A549 (cell line): ENCODE measurements around the gene LYZL2. TPM values are rescaled to one million over a fixed set of nuclear protein-coding genes. Genes with fewer than 3 reads are reported as not detected.
A peak's percentile ranks its signal among the peaks of the same experiment; 100 is the strongest.
"Not testable (repeated sequence)": the region's sequence is repeated elsewhere in the genome, so short reads cannot be mapped to it uniquely, and the experiment has no call there.

Experiments used
- ATAC-seq, 2 experiments: fragments of 200-7000 bp in 1 of 2; fragments of >200 bp in 1 of 2; cut with Nextera tagmentation in 1 of 2; cut with Tn5 transposase in 1 of 2; 3 replicates each; pipeline versions ENCODE4 v1.8.0 to v1.9.1; 2018 to 2020; ENCODE audit warnings: mild to moderate bottlenecking in 1 of 2, moderate library complexity in 1 of 2
- CTCF ChIA-PET: fragments of 300-600 bp; sonication (Branson Sonifier 250); formaldehyde crosslinking; extraction: SDS; loops from one replicate; lab custom pipeline; 2021; ENCODE audit warnings: antibody characterized with exemption, inconsistent platforms; lab: Yijun Ruan, JAX
- POLR2A ChIA-PET: fragments of 350-600 bp; formaldehyde crosslinking; extraction: SDS; loops from one replicate; lab custom pipeline; 2021; ENCODE audit warnings: antibody characterized with exemption, inconsistent platforms; lab: Yijun Ruan, JAX
- DNase-seq, 2 experiments: peaks; one replicate each; pipeline versions ENCODE4 v3.0.0 to v3.0.0-alpha.2; 2011 to 2016; ENCODE audit warnings: low read depth in 1 of 2, low spot score in 1 of 2
- FAIRE-seq: peaks from 2 replicates; lab custom pipeline; 2011; peaks lifted over from hg19 to GRCh38; lab: Jason Lieb, UNC
- H3K27ac ChIP-seq, 2 experiments: fragments of >200 bp; sonication (Bioruptor Twin); formaldehyde crosslinking; 3 replicates each; pipeline ENCODE4 v1.5.1; 2016 to 2017
- H3K4me1 ChIP-seq: fragments of >200 bp; sonication (Bioruptor Twin); formaldehyde crosslinking; 3 replicates; pipeline ENCODE4 v1.6.1; 2016
- H3K4me2 ChIP-seq: fragments of >200 bp; sonication (Bioruptor Twin); formaldehyde crosslinking; 3 replicates; pipeline ENCODE4 v1.6.1; 2016
- H3K4me3 ChIP-seq: fragments of >200 bp; sonication (Bioruptor Twin); formaldehyde crosslinking; 3 replicates; pipeline ENCODE4 v1.5.1; 2016
- H3K9me3 ChIP-seq: fragments of >200 bp; sonication (Bioruptor Twin); formaldehyde crosslinking; 3 replicates; pipeline ENCODE4 v1.6.1; 2016
- ATOH8 ChIP-seq: fragments of 250-450 bp; sonication (Bioruptor Pico); IDR thresholded peaks from 2 replicates; pipeline ENCODE4 v1.5.0; 2020; ENCODE audit warnings: low read depth, mild to moderate bottlenecking, moderate library complexity
- CHD2 ChIP-seq: fragments of 150-350 bp; IDR thresholded peaks from 2 replicates; pipeline ENCODE4 v1.6.1; 2014; ENCODE audit warnings: low read length; ENCODE audit not compliant: partially characterized antibody
- EP300 ChIP-seq, 2 experiments: fragments of >200 bp; sonication (Bioruptor Twin); formaldehyde crosslinking; IDR thresholded peaks; 2 replicates in 1 of 2; 3 replicates in 1 of 2; pipeline ENCODE4 v1.6.1; 2016 to 2017
- FOSL2 ChIP-seq, 2 experiments: fragments of 450-650 bp in 1 of 2; fragments of >200 bp in 1 of 2; sonication (Bioruptor Twin) in 1 of 2; formaldehyde crosslinking; IDR thresholded peaks; 2 replicates each; pipeline versions ENCODE4 v1.5.0 to v1.6.1; 2016 to 2020; ENCODE audit warnings: mild to moderate bottlenecking in 1 of 2, moderate library complexity in 1 of 2
- HMGXB4 ChIP-seq: fragments of 250-450 bp; sonication (Bioruptor Pico); IDR thresholded peaks from 2 replicates; pipeline ENCODE4 v1.5.0; 2021; ENCODE audit warnings: mild to moderate bottlenecking, moderate library complexity, borderline replicate concordance
- HOXA7 ChIP-seq: fragments of 250-450 bp; sonication (Bioruptor Pico); IDR thresholded peaks from 2 replicates; pipeline ENCODE4 v1.5.0; 2020; ENCODE audit warnings: mild to moderate bottlenecking, moderate library complexity
- NR3C1 ChIP-seq: fragments of >200 bp; sonication (Bioruptor Twin); formaldehyde crosslinking; IDR thresholded peaks from 3 replicates; pipeline ENCODE4 v1.6.1; 2017
- PHF8 ChIP-seq: fragments of 200-600 bp; sonication (generic); IDR thresholded peaks from 2 replicates; pipeline ENCODE4 v1.6.1; 2016; ENCODE audit warnings: low read depth, mild to moderate bottlenecking, antibody characterized with exemption, moderate library complexity, borderline replicate concordance
- RAD21 ChIP-seq, 2 experiments: fragments of >200 bp in 1 of 2; sonication (Bioruptor Twin) in 1 of 2; formaldehyde crosslinking in 1 of 2; IDR thresholded peaks in 1 of 2; conservative IDR thresholded peaks in 1 of 2; 2 replicates in 1 of 2; 3 replicates in 1 of 2; pipeline ENCODE4 v1.6.1; 2012 to 2018; ENCODE audit warnings: inconsistent platforms in 1 of 2
- RCOR1 ChIP-seq: fragments of 150-350 bp; IDR thresholded peaks from 2 replicates; pipeline ENCODE4 v1.6.1; 2014; ENCODE audit warnings: antibody characterized with exemption, low read length, low read depth
- RNF2 ChIP-seq: fragments of 200-600 bp; sonication (generic); IDR thresholded peaks from 2 replicates; pipeline ENCODE4 v1.6.1; 2016; ENCODE audit warnings: low read depth, mild to moderate bottlenecking, antibody characterized with exemption, moderate library complexity, borderline replicate concordance
- ZFP36 ChIP-seq: fragments of 450-650 bp; IDR thresholded peaks from 2 replicates; pipeline ENCODE4 v1.6.1; 2014; ENCODE audit warnings: borderline replicate concordance; ENCODE audit not compliant: partially characterized antibody
- ZSCAN20 ChIP-seq: fragments of 250-450 bp; sonication (Bioruptor Pico); IDR thresholded peaks from 2 replicates; pipeline ENCODE4 v1.8.0; 2022; ENCODE audit warnings: mild to moderate bottlenecking, moderate library complexity
- WGBS: methylation state at CpG from one replicate; pipeline ENCODE4 v1.1.6; 2017; ENCODE audit errors: missing lambda C conversion rate; 5-methylcytosine and 5-hydroxymethylcytosine counted together
- polyA plus RNA-seq, 4 experiments: library from polyadenylated mRNA; depleted of rRNA in 3 of 4; stranded (reverse); fragments of >200 nt; fragmentation: RNase III in 1 of 4; extraction: RNeasy Plus Mini Kit Qiagen cat#74134 plus additional on column Dnase treatment in 1 of 4; gene quantifications; 2 replicates in 3 of 4; 3 replicates in 1 of 4; pipeline ENCODE4 v1.2.3, GENCODE V29; 2011 to 2017
- TF ChIP-seq, protein P1 (sequence below): fragments of 200-600 bp; sonication (generic); IDR thresholded peaks from 2 replicates; pipeline ENCODE4 v1.6.1; 2016; ENCODE audit warnings: antibody characterized with exemption, mild to moderate bottlenecking, moderate library complexity
- TF ChIP-seq, protein P2 (sequence below): IDR thresholded peaks from 2 replicates; pipeline ENCODE4 v1.6.1; 2012

Gene LYZL2
- polyA plus RNA-seq, 2 of the 4 experiments (the other 2 are of a cell fraction) = not detected

- TF ChIP-seq, protein P1, sequence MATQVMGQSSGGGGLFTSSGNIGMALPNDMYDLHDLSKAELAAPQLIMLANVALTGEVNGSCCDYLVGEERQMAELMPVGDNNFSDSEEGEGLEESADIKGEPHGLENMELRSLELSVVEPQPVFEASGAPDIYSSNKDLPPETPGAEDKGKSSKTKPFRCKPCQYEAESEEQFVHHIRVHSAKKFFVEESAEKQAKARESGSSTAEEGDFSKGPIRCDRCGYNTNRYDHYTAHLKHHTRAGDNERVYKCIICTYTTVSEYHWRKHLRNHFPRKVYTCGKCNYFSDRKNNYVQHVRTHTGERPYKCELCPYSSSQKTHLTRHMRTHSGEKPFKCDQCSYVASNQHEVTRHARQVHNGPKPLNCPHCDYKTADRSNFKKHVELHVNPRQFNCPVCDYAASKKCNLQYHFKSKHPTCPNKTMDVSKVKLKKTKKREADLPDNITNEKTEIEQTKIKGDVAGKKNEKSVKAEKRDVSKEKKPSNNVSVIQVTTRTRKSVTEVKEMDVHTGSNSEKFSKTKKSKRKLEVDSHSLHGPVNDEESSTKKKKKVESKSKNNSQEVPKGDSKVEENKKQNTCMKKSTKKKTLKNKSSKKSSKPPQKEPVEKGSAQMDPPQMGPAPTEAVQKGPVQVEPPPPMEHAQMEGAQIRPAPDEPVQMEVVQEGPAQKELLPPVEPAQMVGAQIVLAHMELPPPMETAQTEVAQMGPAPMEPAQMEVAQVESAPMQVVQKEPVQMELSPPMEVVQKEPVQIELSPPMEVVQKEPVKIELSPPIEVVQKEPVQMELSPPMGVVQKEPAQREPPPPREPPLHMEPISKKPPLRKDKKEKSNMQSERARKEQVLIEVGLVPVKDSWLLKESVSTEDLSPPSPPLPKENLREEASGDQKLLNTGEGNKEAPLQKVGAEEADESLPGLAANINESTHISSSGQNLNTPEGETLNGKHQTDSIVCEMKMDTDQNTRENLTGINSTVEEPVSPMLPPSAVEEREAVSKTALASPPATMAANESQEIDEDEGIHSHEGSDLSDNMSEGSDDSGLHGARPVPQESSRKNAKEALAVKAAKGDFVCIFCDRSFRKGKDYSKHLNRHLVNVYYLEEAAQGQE = no peak
- no peak for TF ChIP-seq PHF8
Observed at GRCh38 chr10:30630571-30630970, 1.0 kb upstream of the LYZL2 start (continued).

- POLR2A ChIA-PET, H3K9me3 ChIP-seq, H3K27ac ChIP-seq, H3K4me2 ChIP-seq, ATAC-seq, H3K4me1 ChIP-seq, H3K4me3 ChIP-seq, DNase-seq, FAIRE-seq: not testable (repeated sequence)
- CTCF ChIA-PET = interaction anchor here (0.6 to 4.3 kb wide), 2 partner anchors 11 to 455 kb away, joined by 4 to 32 read pairs; no protein-coding TSS in a partner anchor
- WGBS = 76% methylated on average over 7 of the region's 7 CpGs
Observed at GRCh38 chr10:30628576-30628975, 977 bp downstream of the LYZL2 start.

DNA sequence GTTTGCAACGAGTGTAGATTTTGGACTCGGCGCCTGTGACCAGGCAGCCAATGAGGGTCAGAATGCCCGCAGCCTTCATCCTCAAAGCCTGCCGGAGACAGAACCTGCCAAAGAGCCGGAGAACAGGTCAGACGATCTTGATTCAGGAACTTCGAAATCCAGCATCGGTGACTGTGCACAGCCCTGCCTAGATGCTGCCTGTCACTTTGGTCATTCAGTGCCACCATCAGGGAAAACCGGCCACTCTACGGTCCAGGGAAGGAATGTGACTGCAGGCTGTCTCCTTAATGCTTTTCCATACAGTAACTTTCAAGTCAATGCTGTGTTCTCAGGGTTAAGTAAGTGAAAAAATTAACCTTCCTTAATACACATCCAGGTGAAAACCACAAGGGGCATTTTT, 2.7 kb downstream of the LYZL2 start:
- WGBS = 79% methylated on average over 9 of the region's 11 CpGs
- H3K4me2 ChIP-seq, FAIRE-seq, DNase-seq, POLR2A ChIA-PET, H3K4me1 ChIP-seq, H3K9me3 ChIP-seq, ATAC-seq, H3K27ac ChIP-seq, H3K4me3 ChIP-seq: not testable (repeated sequence)
- CTCF ChIA-PET = interaction anchor here (4.3 kb wide), 1 partner anchor 12 kb away, joined by 32 read pairs; no protein-coding TSS in a partner anchor

DNA sequence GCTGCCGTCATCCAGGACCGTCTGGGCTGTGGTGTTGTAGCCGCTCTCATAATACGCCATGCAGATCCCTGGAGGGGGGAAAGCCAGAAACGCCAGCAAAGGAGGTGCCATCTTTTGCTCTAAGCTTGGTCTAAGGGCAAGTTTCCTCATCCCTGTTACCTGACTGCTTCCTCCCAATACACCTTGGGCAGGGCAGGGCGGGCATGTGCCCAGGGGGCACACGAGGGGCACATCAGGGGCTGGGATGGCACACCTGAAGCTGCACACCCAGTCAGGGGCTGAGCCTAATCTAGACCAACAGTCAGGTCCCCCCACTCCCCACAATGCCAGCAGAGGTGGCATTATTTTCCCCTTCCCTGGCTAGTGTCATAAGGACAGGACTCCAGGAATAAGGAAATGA, 3.4 kb downstream of the LYZL2 start:
- POLR2A ChIA-PET = not testable (repeated sequence)

GRCh38 chr10:30625080-30625479, 4.5 kb downstream of the LYZL2 start:
- CTCF ChIA-PET = interaction anchor here (0.9 to 2.0 kb wide), 3 partner anchors 12 to 20 kb away, joined by 3 to 5 read pairs (median 4); no protein-coding TSS in a partner anchor
- no peaks in the 10 kb centered on the region for H3K9me3 ChIP-seq
- 87% methylated on average over 3 of the region's 3 CpGs for WGBS
- no peaks in the 10 kb centered on the region for H3K4me1 ChIP-seq
- POLR2A ChIA-PET = no interaction called here
- no peak overlapping the region for H3K4me2 ChIP-seq
- DNase-seq (no peak), FAIRE-seq (no peak), ATAC-seq (no peak)
- no peak overlapping the region for H3K4me3 ChIP-seq
- peak overlapping the region in 1 of 2 experiments; percentile 31; a peak in 1 of 6 replicates for H3K27ac ChIP-seq
- TF ChIP-seq PHF8 (no peak), ZFP36 (no peak)

More for the DNA sequence above, 3.4 kb downstream of the LYZL2 start:
- not testable (repeated sequence) for H3K4me3 ChIP-seq, H3K4me2 ChIP-seq, DNase-seq, ATAC-seq, H3K27ac ChIP-seq, H3K4me1 ChIP-seq, H3K9me3 ChIP-seq, FAIRE-seq
- CTCF ChIA-PET = interaction anchor here (1.5 to 2.0 kb wide), 2 partner anchors 13 to 14 kb away, joined by 4 to 5 read pairs; no protein-coding TSS in a partner anchor
- 76% methylated on average over 7 of the region's 7 CpGs for WGBS

DNA sequence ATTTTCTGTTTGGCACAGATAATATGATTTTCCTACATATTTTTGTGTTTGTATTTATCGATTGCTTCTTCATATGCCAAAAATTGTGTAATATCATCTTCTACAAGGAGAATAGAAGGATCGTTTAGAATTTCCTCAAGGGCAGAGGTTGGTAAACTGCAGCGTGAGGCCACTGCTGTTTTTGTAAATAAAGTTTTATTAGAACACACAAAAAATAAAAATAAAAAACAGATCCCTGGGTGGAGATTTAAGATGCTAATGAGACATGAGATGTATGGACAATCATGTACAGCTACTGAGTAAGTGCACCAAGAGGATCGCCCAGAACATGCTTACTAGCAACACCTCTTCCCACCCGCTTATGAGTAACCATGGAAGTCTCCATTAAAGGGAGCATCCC, 9.6 kb downstream of the LYZL2 start:
- no peak for TF ChIP-seq RAD21 (conservative IDR thresholded peaks at IDR 0.05 in 1 of 2, IDR thresholded peaks at IDR 0.05 in 1 of 2)
- TF ChIP-seq HMGXB4 (CRISPR knock-in tag) = no peak
- TF ChIP-seq ZSCAN20 (CRISPR knock-in tag) = no peak
- no peak for TF ChIP-seq ZFP36
- TF ChIP-seq CHD2 = no peak
- TF ChIP-seq, protein P2, sequence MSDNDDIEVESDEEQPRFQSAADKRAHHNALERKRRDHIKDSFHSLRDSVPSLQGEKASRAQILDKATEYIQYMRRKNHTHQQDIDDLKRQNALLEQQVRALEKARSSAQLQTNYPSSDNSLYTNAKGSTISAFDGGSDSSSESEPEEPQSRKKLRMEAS = no peak
- no peak for TF ChIP-seq NR3C1
- no peak for TF ChIP-seq ATOH8 (CRISPR knock-in tag)
- TF ChIP-seq FOSL2 (IDR thresholded peaks at IDR 0.05) = no peak
- no peak for TF ChIP-seq FOSL2 (CRISPR knock-in tag; IDR thresholded peaks at IDR 0.05)
- no peak for TF ChIP-seq RNF2
- no peak for TF ChIP-seq RCOR1
- no peak for TF ChIP-seq EP300 (IDR thresholded peaks at IDR 0.05)
- no peak for TF ChIP-seq HOXA7 (CRISPR knock-in tag)
- 82% methylated on average over 5 of the region's 5 CpGs for WGBS
- H3K4me2 ChIP-seq = no peak overlapping the region
- H3K9me3 ChIP-seq = no peaks in the 10 kb centered on the region
- CTCF ChIA-PET = interaction anchor here (0.6 kb wide), 1 partner anchor 29 kb away, joined by 3 read pairs; no protein-coding TSS in a partner anchor
- no peak overlapping the region for H3K27ac ChIP-seq
- POLR2A ChIA-PET = no interaction called here
- H3K4me1 ChIP-seq = no peaks in the 10 kb centered on the region
- H3K4me3 ChIP-seq = no peak overlapping the region
- ATAC-seq (no peak), DNase-seq (no peak), FAIRE-seq (no peak)
